Spleen (tissue), 11 donors: Measurements from ENCODE around the gene DISP2. TPM values are rescaled to one million over a fixed set of nuclear protein-coding genes. Genes with fewer than 3 reads are reported as not detected.

Source experiments
- DNase-seq: peaks from one replicate; pipeline ENCODE4 v3.0.0-alpha.2; 2020
- H3K27ac ChIP-seq, 8 donors: fragments of 200-600 bp; sonication (generic) in 7 of 8; 1 replicate in 4 of 8; 2 replicates in 4 of 8; pipeline versions ENCODE4 v1.5.0 to v1.8.0; 2016 to 2021; ENCODE audit warnings: inconsistent platforms in 4 of 8, mild to moderate bottlenecking in 4 of 8, moderate library complexity in 1 of 8
- H3K27me3 ChIP-seq, 7 donors: fragments of 200-600 bp; sonication (generic) in 6 of 7; replicated peaks in 1 of 7; 1 replicate in 4 of 7; 2 replicates in 3 of 7; pipeline versions ENCODE4 v1.5.0 to v1.8.0; 2016 to 2021; ENCODE audit warnings: inconsistent platforms in 3 of 7, mild to moderate bottlenecking in 1 of 7
- H3K36me3 ChIP-seq, 6 donors: fragments of 200-600 bp; sonication (generic) in 5 of 6; 1 replicate in 4 of 6; 2 replicates in 2 of 6; pipeline versions ENCODE4 v1.5.0 to v1.8.0; 2016 to 2021; ENCODE audit warnings: inconsistent platforms in 2 of 6
- H3K4me1 ChIP-seq, 6 donors: fragments of 200-600 bp; sonication (generic) in 5 of 6; 1 replicate in 3 of 6; 2 replicates in 3 of 6; pipeline versions ENCODE4 v1.5.0 to v1.8.0; 2016 to 2021; ENCODE audit warnings: inconsistent platforms in 3 of 6
- H3K4me3 ChIP-seq, 8 donors: fragments of 200-600 bp; sonication (generic) in 7 of 8; 1 replicate in 4 of 8; 2 replicates in 4 of 8; pipeline versions ENCODE4 v1.5.0 to v1.8.0; 2016 to 2021; ENCODE audit warnings: inconsistent platforms in 4 of 8, mild to moderate bottlenecking in 4 of 8, moderate library complexity in 2 of 8
- H3K9me3 ChIP-seq, 8 donors: fragments of 200-600 bp; sonication (generic) in 7 of 8; 1 replicate in 4 of 8; 2 replicates in 4 of 8; pipeline versions ENCODE4 v1.5.0 to v1.8.0; 2016 to 2021; ENCODE audit warnings: inconsistent platforms in 4 of 8
- POLR2A ChIP-seq, 3 donors: fragments of 450-650 bp; IDR thresholded peaks; one replicate each; pipeline ENCODE4 v1.5.1; 2017; ENCODE audit warnings: antibody characterized with exemption in 3 of 3, mild to moderate bottlenecking in 1 of 3
- POLR2AphosphoS5 ChIP-seq, 3 donors: sonication (generic); formaldehyde crosslinking; IDR thresholded peaks; one replicate each; pipeline ENCODE4 v1.5.1; 2017; ENCODE audit warnings: antibody characterized with exemption in 3 of 3
- WGBS, 5 donors: extraction: QIAGEN DNeasy Blood & Tissue Kit in 3 of 5; methylation state at CpG; one replicate each; pipeline versions ENCODE4 v1.1.5 to v1.1.7; 2013 to 2018; 5-methylcytosine and 5-hydroxymethylcytosine counted together
- intact Hi-C: fragments of 100-400 bp; cut with DNase I; formaldehyde crosslinking; loops from one replicate; pipeline ENCODE4 v1.15.0; 2023; ENCODE audit warnings: low total_unique reads
- polyA plus RNA-seq, 3 donors: library from polyadenylated mRNA; stranded (reverse); fragments of 200-250 nt; gene quantifications; one replicate each; pipeline ENCODE4 v1.2.1, GENCODE V29; 2013
- total RNA-seq, 7 donors: library from RNA; depleted of rRNA in 3 of 7; stranded (reverse); fragments of >200 nt in 3 of 7; fragmentation: NEBNext Ultra II Directional in 4 of 7; extraction: Animal tissue kit (Norgen Biotek cat#: 25700) in 4 of 7; gene quantifications; one replicate each; pipeline versions ENCODE4 v1.1.0 to v1.2.1, GENCODE V29; 2016 to 2021
- TF ChIP-seq, protein P1 (sequence below), 11 experiments: fragments of 200-600 bp in 7 of 11; fragments of 450-650 bp in 4 of 11; sonication (generic) in 4 of 11; IDR thresholded peaks in 8 of 11; conservative IDR thresholded peaks in 3 of 11; 1 replicate in 7 of 11; 2 replicates in 4 of 11; pipeline versions ENCODE4 v1.4.0 to v1.8.0; 2016 to 2021; ENCODE audit warnings: antibody characterized with exemption in 11 of 11, inconsistent platforms in 4 of 11, mild to moderate bottlenecking in 1 of 11
- donor health status: healthy with polysubstance abuse.
- donor health status: DM: no; HTN: no; CAD: no; lungs with moderate emphysema.
- donor health status: DM: no; HTN: no; CAD: no.
- donor health status: Bipolar disorder and iron deficiency.
- donor health status: healthy.
- donor health status: DM: no; HTN: no; CAD: no.
- donor health status: DM: yes; HTN: yes; CAD: no.

DISP2 gene
- total and polyA plus RNA-seq, 10 donors, result 0.05 to 3.0 (median 0.54) TPM; not detected in 1

- 93 to 98% (median 95%) methylated on average over 21 to 24 of the region's 24 CpGs for WGBS, 5 donors
- Histone ChIP-seq H3K36me3 (no peaks in the 10 kb centered on the region), H3K9me3 (no peaks in the 10 kb centered on the region), H3K4me3 (peak overlapping the region in 2 of 8 donors; percentile 56 to 76), H3K4me1 (peaks cover 12 to 50% (median 30%) of the 10 kb centered on the region in 6 donors), H3K27me3 (no peaks in the 10 kb centered on the region), H3K27ac (peak overlapping the region in 2 of 8 donors; percentile 83 to 87)
- peak; percentile 82 for DNase-seq
- TF ChIP-seq POLR2AphosphoS5 (IDR thresholded peaks at IDR 0.05), result no peak
- TF ChIP-seq, protein P1, sequence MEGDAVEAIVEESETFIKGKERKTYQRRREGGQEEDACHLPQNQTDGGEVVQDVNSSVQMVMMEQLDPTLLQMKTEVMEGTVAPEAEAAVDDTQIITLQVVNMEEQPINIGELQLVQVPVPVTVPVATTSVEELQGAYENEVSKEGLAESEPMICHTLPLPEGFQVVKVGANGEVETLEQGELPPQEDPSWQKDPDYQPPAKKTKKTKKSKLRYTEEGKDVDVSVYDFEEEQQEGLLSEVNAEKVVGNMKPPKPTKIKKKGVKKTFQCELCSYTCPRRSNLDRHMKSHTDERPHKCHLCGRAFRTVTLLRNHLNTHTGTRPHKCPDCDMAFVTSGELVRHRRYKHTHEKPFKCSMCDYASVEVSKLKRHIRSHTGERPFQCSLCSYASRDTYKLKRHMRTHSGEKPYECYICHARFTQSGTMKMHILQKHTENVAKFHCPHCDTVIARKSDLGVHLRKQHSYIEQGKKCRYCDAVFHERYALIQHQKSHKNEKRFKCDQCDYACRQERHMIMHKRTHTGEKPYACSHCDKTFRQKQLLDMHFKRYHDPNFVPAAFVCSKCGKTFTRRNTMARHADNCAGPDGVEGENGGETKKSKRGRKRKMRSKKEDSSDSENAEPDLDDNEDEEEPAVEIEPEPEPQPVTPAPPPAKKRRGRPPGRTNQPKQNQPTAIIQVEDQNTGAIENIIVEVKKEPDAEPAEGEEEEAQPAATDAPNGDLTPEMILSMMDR (IDR thresholded peaks at IDR 0.05 in 8 of 11, conservative IDR thresholded peaks at IDR 0.05 in 3 of 11), result no peak
- no peak for TF ChIP-seq POLR2A (IDR thresholded peaks at IDR 0.05)
- intact Hi-C loops, result loop anchor here (10.0 kb wide), 1 partner anchor 46 kb away; no protein-coding TSS in a partner anchor
These were observed 10.9 kb downstream of the DISP2 start for GRCh38 chr15:40368719-40369473.

DNA sequence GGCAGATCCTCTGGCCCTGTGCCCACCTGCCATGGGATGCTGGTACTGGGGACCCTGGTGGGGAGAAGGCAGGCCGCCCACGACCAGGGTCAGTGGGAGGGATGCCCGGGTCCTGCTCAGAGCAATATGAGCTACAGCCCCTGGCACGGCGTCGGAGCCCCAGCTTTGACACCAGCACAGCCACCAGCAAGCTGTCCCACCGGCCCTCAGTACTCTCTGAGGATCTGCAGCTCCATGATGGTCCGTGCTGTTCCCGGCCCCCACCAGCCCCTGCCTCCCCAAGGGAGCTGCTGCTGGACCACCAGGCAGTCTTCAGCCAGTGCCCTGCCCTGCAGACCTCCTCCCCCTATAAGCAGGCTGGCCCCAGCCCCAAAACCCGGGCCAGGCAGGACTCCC lies 11.5 kb downstream of the DISP2 start:
- 93 to 98% (median 94%) methylated on average over 8 to 10 of the region's 10 CpGs for WGBS, 5 donors
- intact Hi-C loops, result loop anchor here (10.0 kb wide), 1 partner anchor 45 kb away; no protein-coding TSS in a partner anchor
- no peak overlapping the region for H3K4me3 ChIP-seq
- H3K27ac ChIP-seq, result no peak overlapping the region
- H3K9me3 ChIP-seq, result no peaks in the 10 kb centered on the region
- peaks cover 12 to 50% (median 30%) of the 10 kb centered on the region in 6 donors for H3K4me1 ChIP-seq
- no peaks in the 10 kb centered on the region for H3K36me3 ChIP-seq
- DNase-seq, result no peak
- H3K27me3 ChIP-seq, result no peaks in the 10 kb centered on the region
- TF ChIP-seq POLR2AphosphoS5 (IDR thresholded peaks at IDR 0.05), result no peak
- no peak for TF ChIP-seq POLR2A (IDR thresholded peaks at IDR 0.05)
- TF ChIP-seq, protein P1 (IDR thresholded peaks at IDR 0.05 in 8 of 11, conservative IDR thresholded peaks at IDR 0.05 in 3 of 11), result no peak

GRCh38 chr15:40369971-40370370 lies 12.0 kb downstream of the DISP2 start:
- no peak for TF ChIP-seq POLR2AphosphoS5 (IDR thresholded peaks at IDR 0.05)
- TF ChIP-seq, protein P1 (IDR thresholded peaks at IDR 0.05 in 8 of 11, conservative IDR thresholded peaks at IDR 0.05 in 3 of 11), result no peak
- TF ChIP-seq POLR2A (IDR thresholded peaks at IDR 0.05), result no peak

DNA sequence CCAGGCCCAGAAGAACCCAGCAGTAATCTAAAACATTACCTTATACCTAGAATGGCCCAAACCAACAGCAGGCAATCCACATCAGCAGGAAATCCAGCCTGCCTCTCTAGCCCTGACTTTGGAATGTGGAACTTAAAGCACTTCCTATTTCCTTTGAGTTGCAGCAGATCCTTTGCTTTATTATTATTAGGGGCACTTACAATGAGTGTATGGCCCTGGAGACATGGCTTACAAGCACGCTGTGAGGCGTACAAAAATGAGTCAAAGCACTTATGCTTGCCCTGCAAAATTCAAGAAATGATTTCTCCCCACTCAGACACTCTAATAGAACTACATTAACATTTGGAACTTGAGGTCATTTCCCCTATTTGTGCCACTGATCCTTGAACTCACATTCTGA lies 15.0 kb downstream of the DISP2 start:
- H3K36me3 ChIP-seq, result no peaks in the 10 kb centered on the region
- intact Hi-C loops, result no loop called here
- no peak for TF ChIP-seq POLR2A (IDR thresholded peaks at IDR 0.05)
- TF ChIP-seq, protein P1 (IDR thresholded peaks at IDR 0.05 in 8 of 11, conservative IDR thresholded peaks at IDR 0.05 in 3 of 11), result no peak
- TF ChIP-seq POLR2AphosphoS5 (IDR thresholded peaks at IDR 0.05), result no peak
- H3K27me3 ChIP-seq, result no peaks in the 10 kb centered on the region
- H3K4me1 ChIP-seq, result peaks cover 0 to 29% (median 17%) of the 10 kb centered on the region in 6 donors
- no peak for DNase-seq
- WGBS, 5 donors, result 25 to 64% (median 47%) methylated on average over 2 of the region's 2 CpGs
- H3K27ac ChIP-seq, result peak overlapping the region in 6 of 8 donors; percentile 31 to 61 (median 54)
- H3K9me3 ChIP-seq, result no peaks in the 10 kb centered on the region
- no peak overlapping the region for H3K4me3 ChIP-seq

More at GRCh38 chr15:40369971-40370370, 12.0 kb downstream of the DISP2 start:
- WGBS, 5 donors, result 87 to 96% (median 89%) methylated on average over 4 to 13 of the region's 13 CpGs
- Histone ChIP-seq H3K4me3 (no peak overlapping the region), H3K27ac (no peak overlapping the region), H3K9me3 (no peaks in the 10 kb centered on the region), H3K4me1 (peaks cover 12 to 50% (median 30%) of the 10 kb centered on the region in 6 donors), H3K36me3 (no peaks in the 10 kb centered on the region), H3K27me3 (no peaks in the 10 kb centered on the region)
- intact Hi-C loops, result loop anchor here (10.0 kb wide), 1 partner anchor 45 kb away; no protein-coding TSS in a partner anchor
- no peak for DNase-seq
